HG03571 (cell line): ENCODE data around the gene AKAP8.
A peak's percentile ranks its signal among the peaks of the same experiment; 100 is the strongest.
"Not testable (repeated sequence)": the region's sequence is repeated elsewhere in the genome, so short reads cannot be mapped to it uniquely, and the experiment has no call there.

Experiments used
- ATAC-seq: cut with Tn5 transposase; IDR thresholded peaks from one replicate; pipeline ENCODE4 v1.9.1; 2021; ENCODE audit not compliant: unreplicated experiment

Gene AKAP8

DNA sequence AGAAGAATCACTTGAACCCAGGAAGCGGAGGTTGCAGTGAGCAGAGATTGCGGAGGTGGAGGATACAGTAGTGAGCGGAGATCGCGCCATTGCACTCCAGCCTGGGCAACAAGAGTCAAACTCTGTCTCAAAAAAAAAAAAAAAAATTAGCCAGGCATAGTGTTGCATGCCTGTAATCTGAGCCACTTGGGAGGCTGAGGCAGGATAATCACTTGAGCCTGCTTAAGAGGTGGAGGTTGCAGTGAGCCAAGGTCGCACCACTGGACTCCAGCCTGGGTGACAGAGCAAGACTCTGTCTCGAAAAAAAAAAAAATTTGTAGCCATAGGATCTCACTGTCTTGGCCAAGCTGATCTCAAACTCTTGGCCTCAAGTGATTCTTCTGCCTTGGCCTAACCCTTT, 43.6 kb downstream of the AKAP8 start:
- ATAC-seq = not testable (repeated sequence)

DNA sequence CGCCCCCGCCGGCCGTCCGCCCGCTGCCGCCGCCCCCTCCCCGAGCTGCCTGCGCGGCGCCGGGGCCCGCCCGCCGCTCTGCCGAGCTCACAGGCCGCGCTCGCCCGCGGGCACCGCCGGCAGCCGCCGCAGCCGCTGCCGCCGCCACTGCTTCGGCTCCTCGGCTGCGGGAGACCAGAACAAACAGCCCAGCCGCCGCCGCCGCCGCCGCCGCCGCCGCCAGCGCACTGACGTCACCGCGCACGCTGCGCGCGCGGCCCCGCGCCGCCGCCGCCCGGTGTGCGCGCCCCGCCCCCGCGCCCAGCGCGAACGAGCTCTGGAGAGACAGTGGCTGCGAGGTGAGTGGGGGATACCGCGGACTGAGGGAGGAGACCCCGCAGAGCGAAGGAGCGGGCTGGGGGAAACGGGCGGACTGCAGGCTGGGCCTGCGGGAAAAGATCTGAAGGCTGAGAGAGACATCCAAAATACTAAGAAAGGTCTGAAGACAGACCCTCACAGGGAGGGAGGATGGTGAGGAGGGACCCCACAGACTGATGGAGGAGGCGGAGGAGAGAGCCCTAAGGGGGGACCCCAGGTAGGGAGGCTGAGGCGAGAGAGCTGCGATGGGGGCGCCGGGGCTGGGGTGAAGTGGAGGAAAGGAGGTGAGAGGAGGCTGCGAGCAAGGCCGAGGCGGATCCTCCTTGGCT, 47.1 kb downstream of the AKAP8 start, which contains the start of gene BRD4:
Gene BRD4, minus strand, starts transcription at position 229 of the 686 bp plus-strand sequence. CDS start 59,440 bp downstream, outside the sequence.
- peak; percentile 37 for ATAC-seq

DNA sequence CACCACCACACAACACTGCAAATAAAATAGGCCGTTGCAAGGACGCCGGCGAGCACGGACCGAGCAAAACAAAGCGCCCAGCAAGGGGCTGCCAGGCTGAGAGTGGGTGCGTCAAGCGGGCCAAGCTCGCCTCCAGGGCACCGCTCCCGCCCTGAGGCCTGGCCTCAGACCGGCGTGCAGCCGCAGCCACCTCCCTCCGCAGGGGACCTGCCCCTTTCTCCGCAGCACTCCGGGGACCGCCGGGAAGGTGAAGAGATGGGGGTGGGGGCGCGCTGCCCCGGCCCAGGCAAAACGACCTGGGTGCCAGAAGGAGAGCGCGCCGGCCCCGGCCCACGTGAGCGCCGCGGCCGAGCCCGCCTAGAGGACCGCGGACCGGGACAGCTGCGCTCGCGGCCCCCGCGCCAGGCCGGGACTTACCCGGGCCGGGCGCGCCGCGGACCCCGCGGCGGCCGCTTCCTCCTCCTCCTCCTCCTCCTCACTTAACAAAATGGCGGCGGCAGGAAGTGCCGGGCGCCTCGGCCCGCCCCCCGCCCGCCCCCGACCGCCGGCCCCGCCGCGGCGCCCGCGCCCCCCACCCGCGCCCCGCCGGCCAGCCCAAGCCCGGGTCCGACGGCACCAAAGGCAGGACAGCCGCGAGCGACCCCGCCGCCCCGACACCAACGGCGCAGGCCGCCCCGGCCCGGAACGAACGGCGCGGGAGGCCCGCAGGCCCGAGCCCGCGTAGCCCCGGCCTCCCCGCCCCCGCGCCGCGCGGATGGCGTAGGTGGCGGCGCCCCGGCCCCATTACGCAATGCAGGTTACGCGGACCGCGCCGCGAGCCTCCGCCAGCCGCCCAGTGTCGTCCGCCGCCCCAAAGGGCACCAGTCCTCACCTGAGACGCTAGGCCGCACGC, 47.9 kb downstream of the AKAP8 start:
- peak; percentile 31 for ATAC-seq

DNA sequence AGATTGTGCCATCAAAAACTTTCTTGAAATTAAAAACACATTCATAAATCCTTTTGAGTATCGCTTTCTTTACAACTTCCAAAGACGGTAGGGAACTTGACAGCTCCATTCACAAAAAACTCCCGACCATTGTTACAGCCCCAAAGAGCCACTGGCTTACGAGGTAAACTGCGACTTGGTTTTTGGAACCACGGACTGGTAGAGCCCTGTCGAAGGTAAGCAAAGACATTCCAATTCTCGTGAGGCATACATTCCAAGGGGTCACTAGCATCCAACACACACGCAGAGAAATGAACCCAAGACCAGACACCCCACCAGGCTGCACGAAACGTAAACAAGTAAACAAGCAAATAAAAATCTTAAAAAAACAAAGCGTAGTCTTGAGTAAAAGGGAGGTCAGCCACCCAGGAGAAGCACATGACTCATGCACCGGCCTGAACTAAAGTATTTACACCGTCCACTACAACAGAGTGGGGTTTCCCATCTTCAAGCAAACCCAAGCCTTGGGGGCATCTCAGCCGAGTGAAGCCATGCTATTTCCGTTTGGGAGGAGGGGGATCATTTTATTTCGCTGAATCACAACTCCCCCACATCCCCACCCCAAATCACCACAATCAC, 48.7 kb downstream of the AKAP8 start:
- ATAC-seq = no peak

DNA sequence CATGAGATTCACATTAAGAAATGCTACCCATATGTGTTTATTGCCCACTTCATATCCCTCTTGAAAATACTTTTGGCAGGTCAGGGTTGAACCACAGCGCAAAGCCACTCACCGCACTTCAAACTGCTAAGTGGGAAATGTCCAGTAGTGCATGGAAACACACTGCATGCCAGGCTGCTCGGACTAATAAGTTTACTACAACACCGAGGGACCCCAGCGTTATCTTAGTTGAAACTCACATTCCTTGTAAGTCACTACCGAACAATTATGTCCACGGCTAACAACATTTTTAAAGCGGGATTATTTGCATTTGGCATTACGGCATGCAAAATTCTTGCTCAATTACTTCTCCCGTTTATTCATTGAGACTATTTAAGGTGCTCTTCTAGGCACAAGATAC, 51.3 kb downstream of the AKAP8 start:
- no peak for ATAC-seq

DNA sequence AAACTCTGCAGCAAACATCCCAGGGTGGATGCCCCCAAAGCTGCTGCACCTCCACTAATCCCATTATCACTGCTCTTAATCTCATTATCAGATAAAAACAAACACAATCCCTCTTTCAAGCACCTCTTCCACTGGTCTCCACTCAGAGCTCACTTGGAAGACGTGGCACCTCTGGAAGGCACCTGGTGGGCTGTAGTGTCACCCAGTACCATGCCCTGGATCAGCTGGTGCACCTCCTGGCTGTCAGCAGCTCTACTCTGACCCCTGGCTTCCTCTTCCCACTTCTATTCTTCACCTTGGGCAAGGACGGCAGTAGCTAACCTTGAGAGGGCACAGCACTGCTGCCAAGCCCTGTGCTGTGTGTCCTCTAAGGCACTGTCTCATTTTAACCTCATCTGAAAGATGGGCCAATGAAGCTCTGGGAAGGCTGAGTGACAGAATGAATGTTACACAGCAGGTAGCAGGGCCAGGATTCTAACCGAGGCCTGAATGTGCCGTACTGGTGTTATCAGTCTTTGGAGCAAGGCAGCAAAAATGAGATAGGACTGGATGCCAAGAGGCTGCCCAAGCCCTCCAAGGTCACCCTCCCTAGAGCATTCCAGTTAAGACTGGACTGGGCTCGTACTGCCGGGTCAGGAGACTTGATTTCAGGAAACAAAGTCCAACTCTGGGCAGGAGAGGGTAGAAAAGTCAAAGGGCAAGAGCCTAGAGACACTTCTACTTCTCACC, 54.6 kb downstream of the AKAP8 start:
- no peak for ATAC-seq

DNA sequence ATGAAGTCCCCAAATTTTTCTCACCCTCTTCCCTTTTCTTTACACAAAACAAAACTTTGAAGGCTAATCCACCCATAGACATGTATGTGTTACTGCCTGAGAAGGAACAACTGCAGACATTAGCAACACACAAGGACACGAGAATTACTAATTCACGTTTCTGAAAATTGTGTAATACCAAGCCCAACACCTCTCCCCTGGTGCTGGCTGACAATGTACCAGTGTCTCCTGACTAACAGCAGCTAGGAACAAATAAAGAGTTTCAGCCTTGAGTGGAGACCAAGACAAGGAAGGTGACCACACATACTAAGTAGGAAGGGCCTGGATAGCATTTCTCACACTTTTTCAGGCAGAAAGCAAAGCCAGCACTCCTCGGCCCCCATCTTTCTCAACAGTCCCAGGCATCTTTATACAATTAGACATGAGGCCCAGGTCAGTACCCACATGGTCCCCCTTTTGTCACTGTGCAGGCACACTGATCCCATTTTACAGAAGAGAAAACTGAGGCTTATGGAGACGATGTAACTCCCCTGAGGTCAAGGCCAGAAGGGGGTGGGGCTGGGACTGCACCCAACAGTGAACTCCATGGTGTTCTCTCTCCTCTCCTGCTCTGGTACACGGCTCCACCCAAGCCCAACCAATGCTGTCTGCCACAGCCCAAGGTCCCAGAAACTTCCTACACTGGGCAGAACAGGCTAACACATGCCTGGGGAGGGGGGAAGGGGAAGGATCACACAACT, 55.9 kb downstream of the AKAP8 start:
- ATAC-seq = no peak

DNA sequence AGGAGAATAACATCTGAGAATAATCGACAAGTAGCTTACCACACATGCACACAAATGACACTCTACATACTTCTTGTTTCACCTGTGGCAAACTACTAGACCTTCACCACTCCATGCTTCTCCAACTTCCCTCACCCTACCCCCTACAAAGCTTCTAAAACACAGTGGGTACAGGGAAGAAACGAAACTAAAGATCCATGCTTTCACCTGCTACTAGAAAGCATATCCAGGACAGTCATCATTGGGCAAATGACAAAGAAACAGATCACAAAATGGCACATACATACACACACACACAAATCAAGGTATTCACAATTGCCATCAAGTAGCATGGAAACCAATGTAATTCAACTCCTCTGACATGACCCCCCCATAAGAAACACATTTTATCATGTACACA, 57.8 kb downstream of the AKAP8 start:
- ATAC-seq = no peak

DNA sequence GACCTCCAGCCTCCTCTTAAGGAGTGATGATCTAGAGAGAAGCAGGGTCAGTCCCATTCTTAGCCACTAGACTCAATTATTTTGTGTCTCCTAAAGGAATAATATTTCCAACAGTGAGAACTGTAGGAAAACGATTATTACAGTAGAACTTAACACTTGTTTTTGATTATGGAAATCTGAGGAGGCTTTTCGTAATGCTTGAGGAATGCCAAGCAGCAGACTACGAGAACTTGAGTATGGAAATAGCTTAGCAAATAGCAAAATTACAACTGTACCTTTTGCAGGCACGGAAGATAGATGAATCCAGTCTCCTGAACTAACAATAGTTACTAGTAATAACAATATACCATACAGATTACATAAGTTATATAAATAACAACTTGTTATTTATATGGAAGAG, 59.5 kb downstream of the AKAP8 start:
- ATAC-seq = no peak

DNA sequence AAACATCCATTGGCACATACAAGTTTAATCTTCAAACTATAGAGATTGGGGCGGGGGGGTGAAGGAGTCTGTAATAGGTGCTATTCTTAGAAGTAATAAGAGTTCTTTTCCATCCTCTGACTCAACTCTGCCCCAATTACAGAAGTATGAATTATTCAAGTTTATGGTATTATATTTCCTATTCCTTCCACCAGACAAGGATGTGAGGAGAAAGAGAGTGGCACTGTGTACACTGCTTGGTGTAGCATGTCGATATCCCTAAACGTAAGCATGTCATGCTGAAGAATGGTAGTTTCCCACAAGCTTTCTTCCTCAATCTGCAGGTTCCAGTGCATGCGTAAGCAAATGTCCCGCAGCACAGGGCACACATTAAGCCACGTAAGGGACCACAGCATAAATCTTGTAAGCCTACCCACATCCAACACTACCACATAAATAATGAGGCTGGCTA, 61.3 kb downstream of the AKAP8 start:
- ATAC-seq = no peak

DNA sequence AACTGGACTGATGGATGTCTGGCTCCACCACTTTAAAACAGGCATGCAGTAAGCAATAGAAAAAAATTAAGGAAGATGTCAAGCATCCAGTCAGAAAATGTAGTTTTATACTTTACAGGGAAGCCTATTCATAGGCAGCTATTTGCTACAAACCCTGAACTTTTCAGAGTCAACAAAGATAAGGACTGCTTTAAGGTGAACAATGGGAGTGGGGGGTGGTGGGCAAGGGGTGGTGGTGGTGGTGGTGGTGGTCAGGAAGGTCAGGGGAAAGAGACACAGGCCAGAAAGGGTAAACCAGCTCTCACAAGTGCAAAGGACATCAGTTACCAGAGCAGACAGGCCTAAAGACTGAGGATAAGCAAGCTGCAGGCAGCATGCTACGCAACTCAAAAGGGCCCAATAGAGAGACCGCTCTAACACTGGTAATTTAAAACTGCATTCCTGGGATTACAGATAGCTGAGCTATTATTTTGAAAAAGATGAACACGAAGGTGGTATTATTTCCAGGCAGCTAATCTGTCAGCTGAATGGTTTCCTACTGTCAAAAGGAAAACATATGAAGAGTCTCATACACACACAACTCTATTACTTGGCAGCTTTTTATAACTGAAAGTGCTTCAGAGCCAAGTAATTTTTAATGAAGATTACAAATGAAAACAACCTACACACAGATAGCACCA, 62.1 kb downstream of the AKAP8 start:
- no peak for ATAC-seq

DNA sequence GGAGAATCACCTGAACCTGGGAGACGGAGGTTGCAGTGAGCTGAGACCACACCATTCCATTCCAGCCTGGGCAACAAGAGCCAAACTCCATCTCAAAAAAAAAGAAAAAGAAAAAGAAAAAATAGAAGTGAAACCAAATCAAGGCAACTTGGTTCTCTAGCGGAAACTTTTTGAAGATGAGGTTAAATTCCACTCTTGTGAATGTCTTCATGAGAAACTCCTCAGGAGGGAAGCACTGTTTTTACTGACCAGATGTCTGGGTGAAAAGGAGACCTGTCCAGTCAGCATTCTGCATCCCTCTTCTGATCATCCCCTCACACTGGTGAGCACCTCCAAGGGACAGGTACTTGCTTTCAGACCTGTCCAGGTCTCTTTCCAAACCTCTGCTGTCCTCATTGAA, 63.1 kb downstream of the AKAP8 start:
- no peak for ATAC-seq

DNA sequence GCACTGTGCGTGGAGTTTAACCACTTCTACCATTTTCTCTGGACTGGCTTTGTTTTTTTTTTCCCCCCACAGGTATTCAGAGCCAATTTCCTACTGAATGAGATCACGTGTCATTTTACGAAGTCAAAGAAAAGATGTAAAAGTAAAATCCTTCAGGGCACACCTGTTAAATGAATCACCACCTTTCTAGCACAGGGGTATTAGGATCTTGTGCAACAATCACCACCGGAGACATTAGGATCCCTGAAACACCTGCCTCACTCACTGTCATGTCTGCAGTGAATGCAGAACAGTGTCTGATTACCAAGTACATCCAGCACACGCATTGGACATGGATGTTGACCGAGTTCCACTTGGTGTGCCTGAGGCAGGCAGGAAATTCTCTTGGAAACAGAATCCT, 64.5 kb downstream of the AKAP8 start:
- ATAC-seq = no peak

DNA sequence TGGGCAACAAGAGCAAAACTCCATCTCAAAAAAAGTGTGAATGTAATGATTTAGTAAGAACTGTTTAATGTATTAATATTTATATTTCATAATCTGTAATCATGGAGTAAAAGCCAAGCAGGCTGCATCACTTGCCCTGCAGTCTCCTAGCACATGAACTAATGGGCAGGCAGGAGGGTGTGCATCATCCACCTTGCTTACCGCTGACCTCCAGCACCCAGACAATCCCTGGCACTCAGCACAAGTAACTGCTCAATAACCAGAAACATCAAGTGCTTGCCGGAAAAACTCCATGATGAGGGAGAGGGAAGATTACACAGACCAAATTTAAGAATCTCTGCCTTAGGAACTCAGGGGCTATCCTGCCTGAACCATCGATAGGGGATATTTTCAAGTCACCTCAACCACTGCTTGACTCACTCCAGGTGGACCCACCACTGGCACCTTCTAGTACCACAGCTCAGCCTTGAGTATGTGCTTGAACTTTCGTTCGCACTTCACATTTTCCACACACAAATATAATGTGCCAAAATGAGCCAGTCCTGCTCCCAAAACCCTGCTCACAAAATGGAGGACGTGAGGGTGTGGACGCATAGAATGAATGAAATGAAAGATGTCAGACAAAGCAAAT, 65.8 kb downstream of the AKAP8 start:
- ATAC-seq = no peak

DNA sequence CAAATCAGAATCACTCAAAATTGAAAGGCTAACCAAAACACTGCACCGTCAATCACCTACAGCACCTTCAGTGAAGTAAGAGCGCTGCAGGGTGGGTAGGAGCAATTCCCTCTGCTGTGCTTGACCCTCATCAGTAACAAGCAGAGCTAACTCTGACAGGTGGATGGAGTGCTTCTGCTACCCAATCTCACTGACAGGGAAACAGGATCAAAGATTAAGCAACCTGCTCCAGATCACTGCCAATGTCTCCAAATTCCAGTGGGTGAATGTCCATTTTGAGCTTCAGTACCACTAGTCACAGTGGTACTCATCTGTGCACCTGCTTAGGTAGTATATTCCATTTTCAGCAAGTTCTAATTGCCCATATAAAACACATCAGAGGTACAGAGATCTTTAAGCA, 72.4 kb downstream of the AKAP8 start:
- no peak for ATAC-seq

DNA sequence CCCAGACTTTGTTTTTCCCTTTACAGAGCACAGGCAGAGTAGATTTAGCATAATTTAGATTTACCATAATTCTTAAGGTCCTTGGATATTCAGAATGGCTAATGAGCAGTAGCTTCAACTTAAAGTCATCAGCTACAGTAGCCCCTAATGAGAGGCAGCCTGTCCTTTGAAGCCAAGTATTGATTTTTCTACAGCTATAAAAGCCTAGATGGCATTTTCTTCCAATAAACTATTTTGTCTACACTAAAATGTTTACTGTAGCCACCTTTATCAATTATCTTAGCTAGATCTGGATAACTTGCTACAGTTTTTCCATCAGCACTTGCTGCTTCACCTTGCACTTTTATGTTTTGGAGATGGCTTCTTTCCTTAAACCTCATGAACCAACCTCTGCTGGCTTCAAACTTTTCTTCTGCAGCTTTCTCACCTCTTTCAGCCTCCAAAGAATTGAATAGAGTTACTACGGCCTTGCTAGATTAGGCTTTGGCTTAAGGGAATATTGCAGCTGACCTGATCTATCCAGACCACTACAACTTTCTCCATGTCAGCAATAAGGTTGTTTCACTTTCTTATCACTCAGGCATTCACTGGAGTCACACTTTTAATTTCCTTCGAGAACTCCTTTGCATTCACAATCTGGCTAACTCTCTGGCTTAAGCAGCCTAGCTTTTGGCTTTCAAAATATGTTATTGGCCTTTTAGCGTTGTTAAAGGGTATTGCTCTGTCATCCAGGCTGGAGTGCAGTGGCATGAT, 73.8 kb downstream of the AKAP8 start:
- no peak for ATAC-seq

DNA sequence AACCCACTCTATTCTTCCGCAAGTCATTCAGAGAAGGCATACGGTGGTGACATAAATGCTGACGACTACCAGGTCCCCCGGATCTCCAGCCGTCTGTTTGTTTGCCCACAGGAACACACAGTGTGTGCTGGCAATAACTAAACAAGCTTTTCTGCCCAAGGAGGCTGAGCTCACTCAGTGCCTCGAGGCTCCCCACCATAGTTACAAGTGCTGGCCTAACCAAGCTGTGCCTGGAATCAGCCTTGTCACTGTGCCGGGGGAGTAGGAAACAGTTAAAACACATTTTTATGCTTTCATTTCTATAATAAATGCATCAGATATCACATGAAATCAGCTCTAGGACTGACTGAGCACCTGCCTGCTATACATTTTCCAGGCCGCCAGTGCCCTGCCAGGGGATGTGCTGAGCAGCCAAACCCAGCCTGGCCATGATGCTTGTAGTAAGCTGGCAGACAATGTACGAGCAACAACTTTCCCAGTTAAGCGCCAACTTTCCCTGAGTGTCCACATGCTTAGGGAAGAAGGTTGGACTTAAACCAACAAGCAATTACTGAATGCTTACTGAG, 75.4 kb downstream of the AKAP8 start:
- no peak for ATAC-seq
